ENCODE measurements around the gene C19orf85.
"Not testable (repeated sequence)": the region's sequence is repeated elsewhere in the genome, so short reads cannot be mapped to it uniquely, and the experiment has no call there.

Gene C19orf85

DNA sequence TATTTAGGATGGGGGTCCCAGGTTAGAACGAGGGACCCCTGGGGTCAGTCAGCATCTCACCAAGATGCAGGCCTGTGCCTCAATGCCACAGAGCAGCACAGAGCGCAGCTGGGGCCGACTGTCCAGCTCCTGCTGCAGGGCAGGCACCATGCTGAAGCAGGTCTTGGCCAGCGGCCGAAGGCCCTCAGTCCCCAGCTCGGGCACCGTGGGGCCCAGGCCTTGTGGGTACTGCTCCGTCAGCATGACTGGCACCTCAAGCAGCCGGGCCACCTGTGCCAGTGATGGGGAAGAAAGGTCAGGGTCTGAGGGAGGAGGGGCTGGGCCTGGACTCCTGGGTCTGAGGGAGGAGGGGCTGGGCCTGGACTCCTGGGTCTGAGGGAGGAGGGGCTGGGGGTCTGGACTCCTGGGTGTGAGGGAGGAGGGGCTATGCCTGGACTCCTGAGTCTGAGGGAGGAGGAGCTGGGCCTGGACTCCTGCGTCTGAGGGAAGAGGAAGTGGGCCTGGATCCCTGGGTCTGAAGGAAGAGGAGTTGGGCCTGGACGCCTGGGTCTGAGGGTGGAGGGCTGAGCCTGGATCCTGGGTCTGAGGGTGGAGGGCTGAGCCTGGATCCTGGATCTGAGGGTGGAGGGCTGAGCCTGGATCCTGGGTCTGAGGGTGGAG lies 8.8 kb downstream of the C19orf85 start:
- no peak for DNase-seq

DNA sequence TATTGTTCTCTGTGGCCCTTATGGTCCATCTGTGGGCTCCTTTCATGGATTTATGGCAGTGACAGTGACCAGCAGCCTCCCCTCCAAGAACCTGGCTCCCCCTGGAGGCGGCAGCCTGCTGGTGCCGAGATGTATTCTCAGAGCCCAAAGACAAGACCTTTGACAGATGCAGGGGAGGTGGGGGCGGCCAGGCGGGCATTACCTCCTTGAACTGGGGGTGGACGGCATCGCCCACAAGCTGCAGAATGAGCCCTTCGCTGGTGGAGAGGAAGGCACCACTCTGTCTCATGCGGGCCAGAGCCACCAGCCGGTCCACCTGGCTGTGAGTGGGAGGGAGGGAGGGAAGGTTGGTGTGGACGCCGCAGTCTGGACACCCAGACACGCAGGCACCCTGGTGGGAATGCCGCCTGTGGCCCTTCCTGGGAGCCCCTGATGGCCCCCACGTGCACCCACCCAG lies 9.7 kb downstream of the C19orf85 start:
- DNase-seq, result peak; percentile 83

DNA sequence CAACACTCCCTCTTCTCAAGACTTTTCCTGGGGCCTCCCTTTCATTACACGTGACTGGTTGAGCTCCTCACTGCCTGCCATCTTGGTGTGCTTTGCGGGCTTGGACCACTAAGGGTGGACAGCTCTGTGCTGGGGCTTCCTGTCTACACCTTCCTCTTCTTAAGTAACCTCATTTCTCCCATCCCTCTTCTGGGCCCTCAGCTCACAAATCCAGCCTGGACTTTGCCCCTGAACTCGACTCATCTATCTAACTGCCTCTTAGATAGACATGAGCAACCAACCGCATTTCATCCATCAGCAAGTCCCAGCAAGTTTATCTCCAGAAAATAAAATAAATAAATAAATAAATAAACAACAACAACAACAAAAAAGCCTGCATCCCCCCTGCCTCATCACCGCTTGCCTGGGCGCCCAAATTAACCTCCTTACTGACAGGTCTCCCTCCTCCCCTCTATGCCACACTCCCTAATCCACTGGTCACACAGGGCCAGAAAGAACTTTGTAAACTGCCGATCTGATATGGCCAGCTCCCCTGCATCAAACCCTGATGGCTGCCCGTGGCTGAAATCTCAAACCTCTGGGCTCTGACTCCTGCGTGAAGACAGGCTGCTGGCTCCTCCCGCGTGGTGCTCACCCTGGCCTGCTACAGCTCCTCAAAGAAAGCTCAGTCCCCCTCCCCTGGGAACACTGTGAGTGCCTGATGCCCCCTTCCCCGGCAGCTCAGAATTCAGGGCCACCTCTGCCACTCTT lies 10.9 kb downstream of the C19orf85 start:
- no peak for DNase-seq

DNA sequence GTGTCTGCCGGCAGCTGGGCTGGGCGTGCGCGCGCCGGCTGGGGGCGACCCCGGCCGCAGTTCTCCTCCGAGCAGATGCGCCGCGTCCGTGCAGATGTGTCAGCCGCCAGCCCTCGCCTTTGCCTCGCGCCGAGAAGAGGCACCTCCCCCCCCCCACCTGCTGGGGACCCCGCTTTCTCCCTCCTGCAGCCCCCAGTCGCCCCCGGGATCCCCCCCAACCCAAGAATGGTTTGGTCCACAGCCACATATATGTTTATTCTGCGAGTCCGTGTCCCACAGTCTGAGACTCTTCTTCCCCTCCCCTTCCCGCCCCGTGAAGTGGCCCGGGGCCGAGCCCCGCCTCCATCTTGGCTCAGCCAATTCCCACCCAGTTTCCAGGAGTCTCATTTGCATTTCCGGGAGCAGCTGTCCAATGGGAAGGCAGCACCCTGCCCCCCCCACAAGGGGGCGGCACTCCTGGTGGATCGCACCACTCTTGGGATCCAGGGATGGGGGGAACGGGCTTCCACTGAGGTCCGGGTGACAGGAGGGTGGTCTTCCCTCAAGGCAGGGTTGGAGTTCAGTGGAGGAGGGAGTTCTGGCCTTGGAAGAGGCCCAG lies 11.7 kb downstream of the C19orf85 start:
- peak; percentile 83 for DNase-seq

DNA sequence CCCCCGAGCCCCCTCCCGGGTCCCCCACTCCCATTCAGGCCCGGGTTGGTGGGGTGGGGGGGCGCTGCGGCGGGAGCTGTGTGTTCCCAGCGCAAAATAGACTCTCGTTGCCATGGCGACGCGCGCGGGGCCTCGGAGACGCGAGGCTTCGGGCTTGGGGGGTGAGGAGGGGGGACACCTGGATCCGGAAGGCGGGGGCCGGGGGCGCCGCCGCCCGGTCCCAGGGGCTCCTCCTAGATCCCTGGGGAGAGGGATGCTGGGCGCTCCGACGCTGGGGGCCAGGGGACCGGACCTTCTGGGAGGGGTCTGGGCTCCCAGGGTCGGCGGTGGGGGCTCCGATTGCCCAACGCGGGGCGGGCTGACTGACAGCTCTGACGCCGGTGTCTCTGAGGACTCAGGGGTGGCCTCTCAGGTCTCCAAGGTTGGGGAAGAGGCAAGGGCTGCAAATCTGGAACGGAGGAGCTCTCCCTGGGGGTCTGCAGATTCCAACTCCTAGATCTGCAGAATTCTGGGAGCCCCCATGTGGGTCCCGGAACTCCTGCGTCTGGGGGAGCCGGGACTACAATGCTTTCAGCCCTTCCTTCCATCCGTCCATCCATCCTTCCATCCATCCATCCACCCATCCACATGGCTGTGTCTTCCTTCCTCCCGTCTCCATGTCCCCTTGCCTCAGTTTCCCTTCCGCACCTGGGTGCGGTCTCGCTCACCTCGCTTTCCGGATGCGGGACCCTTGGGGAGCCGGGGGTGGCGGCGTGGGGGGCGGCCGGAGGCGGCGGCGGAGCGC lies 12.4 kb downstream of the C19orf85 start:
- no peak for DNase-seq

DNA sequence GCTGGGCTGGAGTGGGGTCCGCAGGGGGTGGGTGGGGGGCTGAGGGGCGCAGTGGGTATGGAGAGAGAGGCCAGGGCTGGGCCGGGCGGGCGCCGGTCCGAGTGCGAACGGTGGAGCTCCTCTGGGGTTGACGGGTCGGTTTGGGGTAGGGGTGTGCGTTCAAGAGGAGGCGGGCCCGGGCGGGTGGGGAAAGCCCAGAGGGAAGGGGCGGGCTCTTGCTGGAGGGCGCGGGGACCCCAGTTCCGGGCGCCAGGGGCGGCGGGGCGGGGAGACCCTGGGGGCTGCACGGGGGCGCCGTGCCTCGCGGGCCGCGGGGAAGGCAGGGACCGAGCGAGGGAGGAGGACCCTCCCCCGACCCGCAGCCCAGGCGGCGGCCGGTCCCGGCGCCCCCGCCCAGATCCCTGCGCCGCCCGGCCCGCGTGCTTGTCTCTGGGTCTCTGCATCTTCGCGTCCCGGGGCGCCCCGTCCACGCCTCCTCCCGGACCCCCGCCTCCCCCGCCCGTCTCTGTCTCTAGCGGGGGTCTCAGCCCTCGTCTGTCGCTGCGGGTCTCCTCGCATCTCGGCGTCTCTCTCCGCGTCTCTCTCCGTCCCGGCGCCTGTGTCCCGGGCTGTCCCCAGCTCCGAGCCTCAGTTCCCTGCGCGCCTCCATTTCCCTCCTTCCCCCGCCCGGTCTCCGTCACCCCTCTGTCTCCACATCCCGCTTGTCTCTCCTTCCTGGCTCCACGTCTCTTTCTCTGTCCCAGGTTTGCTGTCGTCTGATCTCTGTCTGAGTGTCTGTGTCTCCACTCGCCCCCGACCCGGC lies 13.2 kb downstream of the C19orf85 start:
- no peak for DNase-seq

DNA sequence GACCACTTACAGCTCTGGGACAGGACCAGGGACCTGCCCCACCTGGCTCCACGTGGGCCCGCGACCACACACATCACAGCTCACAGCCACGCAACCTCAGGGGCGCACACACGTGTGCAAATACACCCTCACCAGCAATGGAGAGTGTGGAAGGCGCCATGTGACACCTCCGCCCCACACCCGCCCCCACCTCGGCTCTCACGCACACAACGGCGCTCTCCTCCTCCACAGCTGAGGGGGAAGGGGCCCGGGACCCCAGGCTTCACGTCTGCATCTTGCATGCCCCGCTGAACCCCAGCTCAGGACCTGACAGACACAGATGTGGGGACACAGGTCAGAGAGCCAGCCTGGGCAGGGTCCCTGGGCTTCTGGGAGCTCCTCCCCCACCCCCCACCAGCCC lies 15.1 kb downstream of the C19orf85 start:
- DNase-seq, result no peak

DNA sequence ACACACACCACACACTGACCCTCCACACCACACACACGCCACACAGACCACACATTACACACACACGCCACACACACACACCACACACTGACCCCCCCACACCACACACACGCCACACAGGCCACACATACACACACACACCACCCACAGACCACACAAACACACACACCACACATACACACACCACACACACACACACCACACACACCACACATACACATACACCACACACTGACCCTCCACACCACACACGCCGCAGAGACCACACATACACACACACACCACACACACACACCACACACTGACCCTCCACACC lies 16.4 kb downstream of the C19orf85 start:
- not testable (repeated sequence) for DNase-seq

DNA sequence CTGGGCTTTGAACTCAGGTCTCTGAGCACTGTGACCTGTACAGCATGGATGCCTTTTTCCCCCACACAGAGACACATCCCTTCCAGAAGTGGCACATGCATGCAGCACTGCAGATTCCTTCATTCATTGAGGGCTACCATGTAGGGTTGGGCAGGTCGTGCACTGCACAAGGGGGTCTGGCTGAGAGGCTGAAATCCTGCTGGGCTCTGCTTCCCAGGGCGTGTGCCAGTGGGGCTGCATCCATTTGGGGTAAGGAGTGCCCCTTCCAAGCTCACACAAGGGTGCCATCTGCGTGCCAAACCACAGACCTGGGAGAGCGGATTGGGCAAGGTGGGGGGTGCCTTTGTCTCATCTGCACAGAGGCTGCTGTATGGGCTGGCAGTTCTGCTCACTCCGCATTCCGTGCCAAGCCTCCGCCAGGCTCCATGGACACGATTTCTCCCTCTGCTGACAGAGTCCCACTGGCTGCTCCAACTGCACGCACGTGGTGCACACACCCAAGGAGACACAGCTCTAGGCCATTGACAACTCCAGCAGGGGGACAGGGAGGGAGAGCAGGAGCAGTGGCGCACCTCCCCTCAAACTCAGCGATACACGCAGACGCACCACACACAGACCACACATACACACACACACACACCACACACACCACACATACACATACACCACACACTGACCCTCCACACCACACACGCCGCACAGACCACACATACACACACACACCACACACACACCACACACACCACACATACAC lies 17.0 kb downstream of the C19orf85 start:
- DNase-seq, result peak; percentile 71

DNA sequence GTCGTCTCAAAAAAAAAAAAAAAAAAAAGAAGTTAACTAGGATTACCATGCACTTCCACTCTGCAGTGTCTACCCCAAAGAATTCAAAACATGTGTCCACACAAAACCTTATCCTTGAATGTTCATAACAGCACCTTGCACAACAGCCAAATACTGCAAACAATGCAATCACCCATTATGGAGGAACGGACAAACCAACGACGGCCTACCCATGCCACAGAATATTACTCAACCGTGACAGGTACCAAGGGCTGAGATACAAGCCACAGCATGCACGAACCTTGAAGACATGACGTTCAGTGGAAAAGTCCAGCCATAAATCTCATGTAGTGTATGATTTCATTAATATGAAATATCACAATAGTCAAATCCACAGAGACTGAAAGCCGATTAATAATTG lies 18.5 kb downstream of the C19orf85 start:
- DNase-seq, result no peak

DNA sequence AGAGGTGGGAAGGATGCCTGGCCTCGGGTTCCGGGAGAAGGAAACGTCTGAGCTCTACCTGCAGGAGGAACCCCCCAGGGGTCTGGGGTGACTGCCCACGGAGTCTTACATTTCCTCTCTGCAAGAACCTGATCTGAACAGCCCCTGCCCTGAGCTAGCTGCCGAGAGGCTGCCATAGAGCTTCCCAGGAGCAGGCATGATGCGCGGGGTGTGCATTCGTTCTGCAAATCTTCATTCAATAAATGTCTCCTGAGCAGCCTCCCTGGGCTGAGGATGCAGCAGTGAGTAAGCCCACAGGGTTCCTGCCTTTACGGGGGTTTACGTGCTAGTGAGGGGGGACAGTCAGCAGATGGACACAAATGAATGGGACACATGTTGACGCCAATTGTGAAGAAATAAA lies 19.9 kb downstream of the C19orf85 start:
- no peak for DNase-seq

DNA sequence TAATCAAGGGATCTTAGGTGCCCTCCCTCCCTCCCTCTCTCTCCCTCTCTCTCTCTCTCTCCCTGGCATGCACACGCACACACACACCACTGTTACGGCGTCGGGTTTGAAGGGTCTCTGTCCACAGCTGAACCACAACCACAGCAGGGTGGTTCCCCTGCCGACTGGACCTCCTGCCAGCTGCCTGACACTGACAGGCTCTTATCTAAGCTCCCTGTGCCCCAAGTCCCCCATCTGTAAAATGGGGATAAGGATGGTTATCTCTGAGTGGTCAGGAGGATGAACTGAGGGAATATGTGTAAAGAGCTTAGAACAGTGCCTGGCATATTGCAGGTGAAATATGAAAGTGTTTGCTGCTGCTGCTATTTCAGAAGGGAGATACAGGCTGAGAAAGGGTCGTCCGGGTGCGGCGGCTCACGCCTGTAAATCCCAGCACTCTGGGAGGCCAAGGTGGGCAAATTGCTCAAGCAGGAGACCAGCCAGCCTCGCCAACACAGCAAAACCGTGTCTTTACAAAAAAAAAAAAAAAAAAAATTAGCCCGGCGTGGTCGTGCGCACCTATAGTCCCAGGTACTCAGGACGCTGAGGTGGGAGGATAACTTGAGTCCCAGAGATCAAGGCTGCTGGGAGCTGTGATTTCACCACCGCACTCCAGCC lies 20.6 kb downstream of the C19orf85 start:
- no peak for DNase-seq

DNA sequence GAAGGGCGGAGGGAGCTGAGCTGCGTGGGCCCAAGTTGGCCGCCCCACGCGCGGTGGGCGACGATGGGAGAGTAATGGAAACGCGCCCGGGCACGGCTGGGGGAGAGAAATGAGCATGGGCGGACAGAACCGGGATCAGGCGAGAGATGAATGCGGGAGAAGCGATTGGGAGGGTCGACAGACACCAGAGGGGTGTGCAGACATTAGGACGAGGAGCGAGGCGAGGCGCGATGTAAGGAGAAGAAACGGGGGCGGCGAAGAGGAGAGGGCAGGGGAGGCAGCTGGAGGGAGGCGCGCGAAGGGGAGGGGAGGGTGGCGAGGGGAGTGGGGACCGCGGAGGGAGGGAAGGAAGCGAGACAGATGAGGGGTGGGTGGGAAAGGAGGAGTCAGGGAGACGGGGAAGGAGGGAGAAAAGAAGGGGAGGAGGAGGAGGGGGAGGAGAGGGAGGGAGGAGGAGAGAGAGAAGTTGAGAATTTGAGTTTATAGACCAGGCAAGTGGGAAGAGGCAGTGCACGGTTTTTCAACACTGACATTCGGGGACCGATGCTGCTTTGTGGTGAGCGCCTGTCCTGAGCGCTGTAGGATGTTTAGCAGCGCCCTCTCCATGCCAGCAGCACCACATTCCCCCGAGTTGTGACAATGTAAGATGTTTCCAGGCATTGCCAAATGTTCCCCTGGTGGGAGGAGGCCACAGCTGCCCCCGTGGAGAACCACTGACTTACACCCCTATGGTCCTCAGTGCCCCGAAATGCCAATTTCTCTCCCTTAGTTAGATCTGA lies 21.3 kb downstream of the C19orf85 start, which contains the start of gene SHISA7:
Gene SHISA7, minus strand, starts transcription at position 256 of the 779 bp plus-strand sequence. CDS start 437 bp downstream, outside the sequence.
- no peak for DNase-seq

DNA sequence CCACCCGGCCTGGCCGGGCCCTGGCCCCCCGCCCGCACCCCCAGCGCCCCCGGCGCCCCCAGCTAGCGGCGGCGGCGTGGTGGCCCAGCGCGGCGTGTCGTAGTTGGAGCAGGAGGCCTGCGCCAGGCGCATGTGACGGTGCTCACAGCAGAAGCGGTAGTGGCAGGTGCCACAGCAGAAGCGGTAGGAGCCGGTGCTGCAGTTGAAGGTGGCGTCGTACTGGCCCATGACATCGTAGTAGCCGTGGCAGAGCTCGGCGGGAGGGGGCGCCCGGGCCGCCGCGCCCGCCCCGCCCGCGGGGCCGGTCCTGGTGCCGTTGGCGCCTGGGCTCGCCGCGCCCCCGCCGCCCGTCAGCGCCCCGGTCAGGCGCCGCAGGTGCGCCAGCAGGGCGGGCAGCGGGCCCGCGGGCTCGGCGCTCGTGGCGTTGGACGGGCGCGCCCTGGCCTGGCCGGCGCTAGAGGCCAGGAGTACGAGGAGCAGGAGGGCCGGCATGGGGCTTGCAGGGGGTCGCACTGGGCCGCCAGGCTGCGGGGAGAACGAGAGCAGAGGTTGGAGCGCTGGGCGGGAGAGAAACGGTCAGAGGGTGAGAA lies 22.1 kb downstream of the C19orf85 start:
- no peak for DNase-seq

DNA sequence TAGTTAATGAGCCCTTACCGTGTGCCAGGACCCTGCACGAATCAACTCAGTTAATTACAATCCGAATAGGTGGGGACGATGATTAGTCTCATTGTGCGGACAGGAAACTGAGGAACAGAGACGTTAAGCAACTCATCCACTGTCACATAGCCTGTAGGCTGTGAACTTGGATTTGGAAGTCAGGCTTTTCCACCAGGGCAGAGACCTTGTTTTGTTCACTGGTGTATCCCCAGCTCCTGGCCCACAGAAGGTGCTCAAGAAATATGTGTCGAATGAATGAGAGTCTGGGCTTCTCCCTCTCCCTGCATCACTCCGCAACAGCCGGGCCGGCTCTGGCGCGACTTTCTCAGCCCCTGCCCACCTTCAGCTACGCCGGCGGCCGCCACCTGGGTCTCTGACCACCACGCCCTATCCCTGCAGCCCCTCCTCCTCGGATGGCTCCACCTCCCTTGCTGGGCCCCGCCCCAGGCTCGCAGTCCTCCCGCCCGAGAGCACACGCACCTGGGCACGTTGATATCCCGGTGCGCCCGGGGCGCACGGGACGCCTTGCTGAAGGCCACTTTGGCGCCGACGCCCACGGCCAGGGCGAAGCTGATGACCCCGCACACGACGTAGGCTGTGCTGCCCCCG lies 22.7 kb downstream of the C19orf85 start:
- no peak for DNase-seq

DNA sequence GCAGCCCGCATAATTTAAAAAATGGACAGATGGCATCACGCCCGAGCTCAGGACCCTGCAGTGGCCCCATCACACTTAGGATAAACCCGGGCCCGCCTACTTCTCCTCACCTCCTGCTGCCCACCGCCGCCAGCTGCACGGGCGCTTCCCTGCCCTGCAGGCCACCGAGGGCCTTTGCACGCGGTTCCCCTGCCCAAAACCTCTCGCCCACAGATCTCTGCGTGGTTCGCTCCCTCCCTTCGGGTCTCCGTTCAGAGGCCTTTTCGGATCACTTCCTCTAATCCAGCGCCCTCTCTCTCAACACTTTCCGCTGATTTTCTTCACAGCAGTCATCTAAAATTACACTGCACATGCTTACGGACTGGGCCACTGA lies 23.2 kb downstream of the C19orf85 start:
- no peak for DNase-seq

DNA sequence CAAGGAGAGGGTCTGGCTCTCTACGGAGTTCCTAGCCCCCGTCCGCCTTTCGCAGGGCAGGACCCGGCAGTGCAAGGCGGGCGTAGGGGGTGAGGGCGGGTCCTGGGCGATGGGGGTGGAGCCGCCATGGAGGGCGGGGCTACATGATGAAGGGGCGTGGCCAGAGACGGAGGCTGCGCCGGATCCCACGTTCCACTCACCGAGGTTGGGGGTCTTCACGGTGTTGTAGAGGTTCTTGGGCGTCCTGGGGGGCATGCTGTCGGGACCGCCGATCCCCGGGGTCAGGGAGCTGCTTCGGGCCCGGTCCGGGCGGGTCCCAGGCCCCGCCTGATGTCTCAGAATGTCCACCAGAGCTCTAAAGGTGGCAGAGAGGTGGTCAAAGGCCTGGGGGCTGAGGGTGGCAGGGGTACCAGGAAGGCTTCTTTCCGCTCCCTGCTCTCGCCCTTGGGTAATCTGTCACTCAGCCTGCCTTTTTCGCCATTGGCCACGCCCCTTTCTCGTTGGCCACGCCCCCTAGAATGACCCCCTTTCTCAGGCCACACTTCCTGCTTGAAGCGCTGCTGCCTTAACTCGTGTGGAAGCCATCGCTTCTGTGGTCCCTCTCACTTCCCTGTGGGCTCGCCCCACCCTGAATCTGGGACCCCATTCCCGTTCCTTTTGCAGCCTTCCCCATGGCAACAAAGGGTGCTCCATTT lies 24.0 kb downstream of the C19orf85 start:
- no peak for DNase-seq

DNA sequence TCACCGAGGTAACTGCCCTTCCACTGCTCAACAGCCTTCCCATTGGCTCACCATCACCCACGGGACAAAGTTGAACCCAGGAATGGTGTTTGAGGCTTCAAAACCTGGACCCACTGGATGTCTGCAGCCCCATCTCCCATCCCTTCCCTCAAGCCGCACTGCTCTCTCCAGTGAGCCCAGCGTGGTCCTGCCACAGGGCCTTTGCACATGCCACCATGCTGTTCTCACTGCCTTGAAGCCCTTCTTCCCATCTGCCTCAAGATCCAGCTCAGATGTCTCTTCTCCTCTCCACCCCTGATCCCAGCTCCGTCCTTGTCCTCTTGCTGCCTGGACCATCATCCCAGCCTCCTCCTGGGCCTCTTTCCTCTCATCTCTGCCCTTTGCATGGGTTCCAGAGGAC lies 25.5 kb downstream of the C19orf85 start:
- no peak for DNase-seq

DNA sequence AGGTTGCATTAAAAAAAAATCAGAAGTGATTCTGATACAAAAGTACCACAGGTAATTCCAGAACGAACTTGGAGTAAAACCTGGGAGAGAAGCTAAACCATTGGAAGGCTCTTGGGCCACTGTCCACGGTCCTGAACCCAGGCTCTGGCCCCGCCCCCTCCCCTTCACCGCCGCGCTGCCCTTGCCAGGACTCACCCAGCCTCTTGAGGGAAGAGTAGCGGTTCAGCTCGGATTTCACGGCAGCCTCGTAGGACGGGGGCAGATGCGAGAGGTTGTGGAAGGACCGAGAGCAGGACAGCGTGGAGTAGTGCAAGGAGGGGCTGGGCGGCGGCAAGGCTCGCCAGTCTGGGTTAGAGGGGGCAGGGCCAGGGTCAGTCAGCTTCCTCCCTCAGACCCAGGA lies 27.1 kb downstream of the C19orf85 start:
- no peak for DNase-seq
